ENCODE measurements around the gene SLC39A11. TPM values are rescaled to one million over a fixed set of nuclear protein-coding genes. Genes with fewer than 3 reads are reported as not detected.

SLC39A11 gene
- total RNA-seq, 1 experiment from 2014 or later: 15.2 TPM

- H3K27ac ChIP-seq (ENCODE audit: insufficient read length, low read depth, low read length): no peak overlapping the region
- no peak overlapping the region for H3K23ac ChIP-seq (ENCODE audit: insufficient read length, low read depth, low read length)
- no peak overlapping the region for H3K56ac ChIP-seq (ENCODE audit: insufficient read length, low read depth, low read length)
- WGBS (ENCODE audit: extremely low coverage, insufficient read length, low lambda C conversion rate): no CpG with 5 or more reads among the region's 3 CpGs
- H4K5ac ChIP-seq (ENCODE audit: insufficient read length, low read depth, low read length): no peak overlapping the region
- Mint-ChIP-seq H3K4me3 (no peak overlapping the region), H3K27me3 (ENCODE audit: low read depth) (no peaks in the 10 kb centered on the region), H3K27ac (0 out of 7 replicates have a peak overlapping the region, but pooled peaks of 1 of the 3 experiments have one; percentile 60), H3K9me3 (peaks cover 0 to 5% of the 10 kb centered on the region in 2 experiments; a peak in 3 of 5 replicates), H3K4me1 (no peaks in the 10 kb centered on the region; a peak in 1 of 4 replicates), H3K36me3 (ENCODE audit: insufficient read depth in 1 of 3, low read depth in 3 of 3) (peaks cover 2 to 20% (median 11%) of the 10 kb centered on the region in 3 experiments)
- H3K23me2 ChIP-seq (ENCODE audit: insufficient read length, low read depth, low read length, poor library complexity, severe bottlenecking): no peaks in the 10 kb centered on the region
- H3K4me2 ChIP-seq (ENCODE audit: insufficient read depth, insufficient read length, low read length): no peak overlapping the region
- H3K79me2 ChIP-seq (ENCODE audit: insufficient read depth, low read length): no peaks in the 10 kb centered on the region
- H3K4ac ChIP-seq (ENCODE audit: low read depth, low read length): no peak overlapping the region
- no peak overlapping the region for H2BK12ac ChIP-seq (ENCODE audit: insufficient read length, low read depth, low read length)
- H2AFZ ChIP-seq (ENCODE audit: low read length): no peak overlapping the region
- H3K18ac ChIP-seq (ENCODE audit: insufficient read length, low read depth, low read length): no peak overlapping the region
- H2AK5ac ChIP-seq (ENCODE audit: insufficient read length, low read length): no peak overlapping the region
- H2BK15ac ChIP-seq (ENCODE audit: low read depth, low read length): no peak overlapping the region
- H2BK120ac ChIP-seq (ENCODE audit: low read depth, low read length, poor library complexity, severe bottlenecking): no peak overlapping the region
- H3T11ph ChIP-seq (ENCODE audit: low read length): no peak overlapping the region
- H4K20me1 ChIP-seq (ENCODE audit: control insufficient read depth, insufficient read depth, insufficient read length): no peaks in the 10 kb centered on the region
- no peak for DNase-seq
- no peak overlapping the region for H4K91ac ChIP-seq (ENCODE audit: insufficient read length, low read depth, low read length)
- H2BK20ac ChIP-seq (ENCODE audit: low read depth, low read length, poor library complexity, severe bottlenecking): no peak overlapping the region
- no peak overlapping the region for H3K9ac ChIP-seq (ENCODE audit: extremely low read depth, insufficient read length, low read length)
- no peak overlapping the region for H2BK5ac ChIP-seq (ENCODE audit: insufficient read length, low read length)
- no peak for TF ChIP-seq CTCF (conservative IDR thresholded peaks at IDR 0.05)
- H3K14ac ChIP-seq (ENCODE audit: insufficient read depth, low read length): no peak overlapping the region
- H3K9me3 ChIP-seq (ENCODE audit: control insufficient read depth, low read depth, low read length): no peaks in the 10 kb centered on the region
- H3K79me1 ChIP-seq (ENCODE audit: insufficient read depth, low read depth, low read length, poor library complexity, severe bottlenecking): no peaks in the 10 kb centered on the region
- H3K27me3 ChIP-seq (ENCODE audit: insufficient read depth, low read length): no peaks in the 10 kb centered on the region
- H4K8ac ChIP-seq (replicated peaks; ENCODE audit: insufficient read length, low read depth, low read length): no peak overlapping the region
- no peaks in the 10 kb centered on the region for H3K4me1 ChIP-seq (ENCODE audit: insufficient read depth, low read length)
Observed at GRCh38 chr17:73067075-73067474, 25.4 kb downstream of the SLC39A11 start.
